MG63 (cell line): ENCODE results near the gene LRRC8C. TPM values are rescaled to one million over a fixed set of nuclear protein-coding genes. Genes with fewer than 3 reads are reported as not detected.

ENCODE experiments used
- DNase-seq: peaks from one replicate; pipeline ENCODE4 v3.0.0-alpha.2; 2020
- H3K27me3 ChIP-seq: fragments of 250-450 bp; sonication (Bioruptor Pico); 2 replicates; pipeline ENCODE4 v1.5.1; 2020; ENCODE audit warnings: mild to moderate bottlenecking, moderate library complexity
- H3K36me3 ChIP-seq: fragments of 250-450 bp; sonication (Bioruptor Pico); 2 replicates; pipeline ENCODE4 v1.5.1; 2020; ENCODE audit warnings: mild to moderate bottlenecking, moderate library complexity
- H3K4me3 ChIP-seq: fragments of 250-450 bp; sonication (Bioruptor Pico); 2 replicates; pipeline ENCODE4 v1.5.1; 2020; ENCODE audit warnings: mild to moderate bottlenecking, moderate library complexity
- H3K9me3 ChIP-seq: fragments of 250-450 bp; sonication (Bioruptor Pico); 2 replicates; pipeline ENCODE4 v1.5.1; 2020; ENCODE audit warnings: mild to moderate bottlenecking, moderate library complexity
- total RNA-seq: library from RNA; depleted of rRNA; stranded (reverse); fragments of >200 nt; shearing (Covaris generic); gene quantifications from 2 replicates; pipeline ENCODE4 v1.2.3, GENCODE V29; 2014; ENCODE audit warnings: low replicate concordance

Gene LRRC8C
- total RNA-seq, 1 experiment from 2014 or later: 0.43 TPM

DNA sequence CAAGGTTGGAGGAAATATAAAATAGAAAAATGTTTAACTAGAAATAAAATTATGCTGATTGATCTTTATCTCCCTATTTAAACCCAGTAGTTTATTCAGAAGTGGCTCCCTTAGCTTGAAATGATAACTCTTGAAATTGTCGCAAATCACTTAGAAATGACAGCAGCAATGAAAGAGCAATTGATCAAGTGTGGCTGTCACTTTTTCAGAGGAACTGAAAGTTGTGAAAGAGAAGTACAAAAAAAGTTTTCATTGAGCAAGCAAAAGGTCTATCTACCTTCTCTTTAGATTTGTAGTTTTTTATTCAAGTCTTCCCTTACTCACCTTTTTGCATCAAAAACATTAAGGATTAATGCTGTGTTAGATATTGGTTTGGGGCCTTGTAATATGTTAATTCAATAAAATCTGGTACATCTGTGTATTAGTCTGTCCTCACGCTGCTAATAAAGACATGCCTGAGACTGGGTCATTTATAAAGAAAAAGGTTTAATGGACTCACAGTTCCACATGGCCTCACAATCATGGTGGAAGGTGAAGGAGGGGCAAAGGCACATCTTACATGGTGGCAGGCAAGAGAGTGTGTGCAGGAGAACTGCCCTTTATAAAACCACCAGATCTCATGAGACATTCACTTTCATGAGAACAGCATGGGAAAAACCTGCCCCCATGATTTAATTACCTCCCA lies 48.3 kb downstream of the LRRC8C start:
- DNase-seq: no peak
- Histone ChIP-seq H3K36me3 (no peaks in the 10 kb centered on the region), H3K9me3 (no peaks in the 10 kb centered on the region), H3K4me3 (no peak overlapping the region), H3K27me3 (no peaks in the 10 kb centered on the region)

DNA sequence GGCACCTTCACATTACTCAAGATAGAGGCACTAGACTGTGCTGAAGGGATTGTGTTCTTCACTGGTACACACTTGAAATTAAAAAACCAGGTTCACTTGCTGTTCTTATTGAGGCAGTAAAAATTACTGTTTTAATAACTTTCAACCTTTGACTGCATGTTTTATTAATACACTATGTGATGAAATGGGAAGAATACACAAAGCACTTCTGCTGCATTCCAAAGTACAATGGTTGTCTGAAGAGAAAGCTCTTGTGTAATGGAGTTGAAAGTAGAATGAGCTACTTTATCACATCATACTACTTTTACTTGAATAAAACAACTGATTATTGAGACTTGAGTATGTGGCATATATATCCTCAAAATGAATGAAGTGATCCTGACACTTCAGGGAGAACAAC lies 49.7 kb downstream of the LRRC8C start:
- Histone ChIP-seq H3K27me3 (no peaks in the 10 kb centered on the region), H3K9me3 (no peaks in the 10 kb centered on the region), H3K36me3 (no peaks in the 10 kb centered on the region), H3K4me3 (no peak overlapping the region)
- no peak for DNase-seq

DNA sequence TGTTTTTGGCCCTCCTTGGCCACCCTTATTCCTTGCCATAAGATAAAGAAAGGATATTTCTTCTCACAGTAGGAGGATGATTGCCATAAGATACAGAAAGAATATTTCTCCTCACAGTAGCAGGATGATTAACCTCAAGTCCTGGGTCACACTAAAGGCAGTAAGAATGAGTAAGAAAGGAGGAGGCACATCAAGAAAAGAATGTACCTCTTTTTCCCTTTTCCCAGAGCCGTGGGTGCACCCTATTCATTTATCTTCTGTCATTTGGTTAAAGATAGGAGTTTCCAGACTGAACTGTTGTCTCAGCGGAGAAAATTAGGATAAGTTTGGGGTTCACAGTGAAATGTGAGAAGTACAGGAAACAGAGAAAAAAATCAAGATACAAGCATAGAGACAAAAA lies 52.5 kb downstream of the LRRC8C start:
- DNase-seq: no peak
- H3K36me3 ChIP-seq: no peaks in the 10 kb centered on the region
- no peaks in the 10 kb centered on the region for H3K9me3 ChIP-seq
- H3K4me3 ChIP-seq: no peak overlapping the region
- H3K27me3 ChIP-seq: no peaks in the 10 kb centered on the region

DNA sequence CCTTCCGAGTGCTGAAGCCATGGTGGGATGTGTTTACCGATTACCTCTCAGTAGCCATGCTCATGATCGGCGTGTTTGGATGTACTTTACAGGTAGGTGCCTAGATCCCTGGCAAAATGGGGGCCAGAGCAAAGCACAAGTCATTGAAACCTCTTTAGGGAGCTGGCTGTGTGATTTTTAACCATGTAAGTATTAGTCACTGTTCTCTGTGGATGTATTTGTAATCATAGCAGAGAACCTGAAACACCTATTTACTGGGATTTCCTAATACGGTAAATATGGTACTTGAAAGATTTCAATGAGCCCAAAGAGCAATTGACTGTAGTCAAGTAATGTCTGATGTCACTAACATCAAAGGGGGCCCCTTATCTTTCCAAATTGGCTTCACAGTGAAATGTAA lies 53.6 kb downstream of the LRRC8C start:
- DNase-seq: no peak
- H3K4me3 ChIP-seq: no peak overlapping the region
- no peaks in the 10 kb centered on the region for H3K9me3 ChIP-seq
- H3K27me3 ChIP-seq: no peaks in the 10 kb centered on the region
- H3K36me3 ChIP-seq: no peaks in the 10 kb centered on the region

DNA sequence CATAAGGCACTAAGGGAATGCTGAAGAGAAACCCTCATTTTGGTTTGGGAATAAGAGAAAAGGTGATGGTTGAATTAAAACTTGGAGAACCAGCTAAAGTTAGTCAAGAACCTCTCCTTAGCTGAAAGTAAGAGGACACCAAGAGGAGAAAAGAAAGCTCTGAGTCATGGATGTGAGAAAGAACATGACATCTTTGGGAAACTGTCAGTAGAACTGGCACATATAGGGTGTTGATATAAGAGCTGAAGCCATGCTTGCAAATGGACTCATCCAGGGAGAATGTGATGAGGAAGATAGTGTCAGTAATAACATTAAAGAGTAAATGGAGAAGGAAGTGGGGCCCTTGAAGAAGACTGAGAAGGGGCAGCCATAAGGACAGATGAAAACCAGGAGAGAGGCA lies 54.3 kb downstream of the LRRC8C start:
- Histone ChIP-seq H3K36me3 (no peaks in the 10 kb centered on the region), H3K27me3 (no peaks in the 10 kb centered on the region), H3K9me3 (no peaks in the 10 kb centered on the region), H3K4me3 (no peak overlapping the region)
- no peak for DNase-seq

DNA sequence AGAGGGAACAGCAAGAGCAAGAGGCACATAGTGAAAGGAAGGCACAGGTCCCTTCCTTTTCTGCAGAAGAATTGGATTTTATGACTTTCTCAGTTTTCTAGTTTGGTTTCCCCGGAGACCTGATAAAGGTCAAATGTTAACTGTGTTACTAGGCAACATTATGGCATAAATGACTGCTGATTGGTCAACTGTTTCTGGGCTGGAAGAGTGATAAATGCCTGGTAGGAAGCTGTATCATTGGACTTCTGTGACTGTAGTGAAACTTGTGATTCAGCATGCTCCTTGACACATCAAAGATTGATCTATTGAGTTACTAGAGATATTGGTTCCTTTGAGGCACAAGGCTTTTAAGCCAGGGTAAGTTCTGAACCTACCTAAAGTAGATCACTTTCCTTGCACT lies 55.7 kb downstream of the LRRC8C start:
- H3K27me3 ChIP-seq: no peaks in the 10 kb centered on the region

DNA sequence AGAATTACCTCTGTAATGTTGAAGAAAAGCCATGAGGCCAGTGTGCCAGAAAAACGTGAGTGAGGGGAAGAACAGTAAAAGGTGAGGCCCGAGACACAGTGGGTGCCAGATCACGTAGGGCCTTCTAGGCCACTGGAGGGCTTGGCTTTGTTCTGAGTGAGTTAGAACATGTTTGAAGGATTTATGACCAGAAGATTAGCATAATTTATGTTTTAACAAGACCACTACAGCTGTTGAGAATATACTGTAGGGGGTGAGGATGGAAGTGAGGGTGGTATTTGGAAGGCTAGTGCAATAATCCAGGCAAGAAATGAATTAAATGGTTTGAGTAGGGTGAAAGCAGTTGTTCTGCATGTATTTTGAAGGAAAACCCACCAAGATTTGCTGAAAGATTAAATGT lies 56.3 kb downstream of the LRRC8C start:
- Histone ChIP-seq H3K4me3 (no peak overlapping the region), H3K9me3 (no peaks in the 10 kb centered on the region), H3K27me3 (no peaks in the 10 kb centered on the region)

More for the DNA sequence above, 55.7 kb downstream of the LRRC8C start:
- DNase-seq: no peak
- Histone ChIP-seq H3K4me3 (no peak overlapping the region), H3K9me3 (no peaks in the 10 kb centered on the region), H3K36me3 (no peaks in the 10 kb centered on the region)

DNA sequence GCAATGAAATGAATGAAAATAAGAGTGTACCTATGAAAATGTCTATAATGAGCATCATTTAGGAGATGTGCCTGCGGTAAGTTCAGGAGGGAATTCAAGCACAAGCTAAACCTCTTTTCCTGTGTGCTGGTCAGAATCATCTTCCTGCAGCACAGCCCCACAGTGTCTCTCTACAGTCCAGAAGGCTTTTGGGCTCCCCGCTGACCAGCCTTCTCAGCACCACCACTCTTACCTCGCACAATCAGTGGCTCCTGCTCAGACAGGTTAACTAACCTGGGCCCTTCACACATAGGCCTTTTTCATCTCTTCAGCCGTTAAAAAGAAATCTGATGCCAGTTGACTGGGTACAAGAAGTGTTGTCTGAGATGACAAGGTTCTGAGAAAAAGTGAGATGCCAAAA lies 57.7 kb downstream of the LRRC8C start:
- H3K27me3 ChIP-seq: no peaks in the 10 kb centered on the region
- H3K9me3 ChIP-seq: no peaks in the 10 kb centered on the region
- no peak for DNase-seq
- no peak overlapping the region for H3K4me3 ChIP-seq
- H3K36me3 ChIP-seq: no peaks in the 10 kb centered on the region

More for the DNA sequence above, 56.3 kb downstream of the LRRC8C start:
- no peaks in the 10 kb centered on the region for H3K36me3 ChIP-seq
- no peak for DNase-seq

DNA sequence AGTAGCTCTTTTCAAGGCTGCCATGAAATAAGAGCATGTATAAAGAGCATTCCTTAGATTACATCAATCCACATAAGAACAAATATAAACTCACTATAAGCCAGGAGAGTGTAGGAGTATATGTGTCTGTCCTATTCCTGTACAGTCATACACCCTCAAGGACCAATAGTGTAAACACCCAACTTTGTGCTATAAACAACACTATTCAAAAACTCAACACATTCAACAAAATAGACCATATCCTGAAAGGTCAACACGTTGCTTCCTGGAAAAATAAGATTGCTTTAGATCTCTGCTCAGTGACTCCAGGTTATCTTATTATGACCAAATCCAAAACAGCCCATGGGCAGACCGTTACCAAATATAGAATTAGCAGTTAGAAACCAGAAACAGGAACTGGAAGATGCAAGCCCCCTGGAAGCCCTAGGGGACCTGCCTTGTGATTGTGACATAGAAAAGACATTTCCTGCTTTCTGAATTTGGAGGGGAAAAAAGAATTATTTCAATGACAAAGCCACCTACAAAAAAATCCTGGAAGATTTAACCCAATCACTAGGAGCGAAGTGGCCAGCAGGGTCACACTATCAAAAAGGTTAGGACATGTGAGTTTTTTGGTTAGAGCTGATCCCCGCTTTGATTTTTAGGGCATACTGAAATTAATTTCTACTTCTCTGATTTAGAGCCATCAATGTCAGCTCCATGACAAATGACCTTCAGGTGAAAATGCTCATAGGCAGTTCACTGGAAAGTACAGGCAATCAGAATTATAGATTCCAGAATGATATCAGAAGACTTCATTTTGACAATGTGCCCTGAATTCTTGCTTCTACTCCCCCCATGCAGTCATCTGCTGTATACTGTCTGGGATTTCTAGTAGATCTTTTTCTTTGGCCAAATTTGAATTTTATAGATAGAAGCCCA lies 59.9 kb downstream of the LRRC8C start:
- no peak for DNase-seq
- H3K9me3 ChIP-seq: no peaks in the 10 kb centered on the region
- H3K27me3 ChIP-seq: no peaks in the 10 kb centered on the region
- no peaks in the 10 kb centered on the region for H3K36me3 ChIP-seq
- H3K4me3 ChIP-seq: no peak overlapping the region

DNA sequence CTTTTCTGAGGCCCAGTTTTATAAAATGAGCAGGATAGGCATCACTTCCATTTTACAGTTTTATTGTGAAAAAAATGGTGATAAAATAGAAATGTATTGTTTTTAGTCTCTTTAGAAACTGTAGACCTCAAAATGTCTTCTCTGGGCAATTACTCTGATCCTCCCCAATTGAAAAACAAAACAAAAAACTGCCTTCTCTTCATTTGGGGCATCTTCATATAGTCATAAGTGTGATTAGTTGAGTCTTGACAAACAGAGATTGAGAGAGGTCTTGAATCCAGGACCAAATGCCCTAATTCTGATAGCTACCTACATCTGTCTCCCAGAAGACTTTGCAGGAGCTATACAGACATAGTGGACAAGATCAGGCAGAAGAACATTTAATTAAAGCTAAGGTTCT lies 62.9 kb downstream of the LRRC8C start:
- H3K9me3 ChIP-seq: no peaks in the 10 kb centered on the region
- H3K27me3 ChIP-seq: no peaks in the 10 kb centered on the region
- H3K36me3 ChIP-seq: no peaks in the 10 kb centered on the region
- H3K4me3 ChIP-seq: no peak overlapping the region
- no peak for DNase-seq

DNA sequence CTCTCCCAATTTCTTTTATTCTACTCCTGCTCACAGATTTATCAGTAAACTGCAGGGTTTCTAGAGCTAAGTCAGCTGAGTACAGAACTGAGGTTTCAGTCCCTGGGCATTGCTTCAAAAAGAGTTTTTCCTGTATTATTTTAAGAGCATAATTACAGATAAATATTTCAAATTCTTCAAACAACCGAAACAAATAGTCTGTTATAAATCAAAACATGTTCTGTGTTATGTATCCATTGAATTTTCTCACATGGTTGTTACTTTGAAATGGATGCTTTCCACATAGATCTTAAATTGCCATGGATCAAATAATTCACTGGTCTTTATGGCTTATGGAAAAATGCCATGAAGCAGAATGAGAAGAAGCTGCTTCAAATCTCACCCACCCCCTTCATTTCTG lies 64.5 kb downstream of the LRRC8C start:
- no peak overlapping the region for H3K4me3 ChIP-seq
- H3K36me3 ChIP-seq: no peaks in the 10 kb centered on the region
- no peaks in the 10 kb centered on the region for H3K27me3 ChIP-seq
- DNase-seq: no peak
- no peaks in the 10 kb centered on the region for H3K9me3 ChIP-seq

DNA sequence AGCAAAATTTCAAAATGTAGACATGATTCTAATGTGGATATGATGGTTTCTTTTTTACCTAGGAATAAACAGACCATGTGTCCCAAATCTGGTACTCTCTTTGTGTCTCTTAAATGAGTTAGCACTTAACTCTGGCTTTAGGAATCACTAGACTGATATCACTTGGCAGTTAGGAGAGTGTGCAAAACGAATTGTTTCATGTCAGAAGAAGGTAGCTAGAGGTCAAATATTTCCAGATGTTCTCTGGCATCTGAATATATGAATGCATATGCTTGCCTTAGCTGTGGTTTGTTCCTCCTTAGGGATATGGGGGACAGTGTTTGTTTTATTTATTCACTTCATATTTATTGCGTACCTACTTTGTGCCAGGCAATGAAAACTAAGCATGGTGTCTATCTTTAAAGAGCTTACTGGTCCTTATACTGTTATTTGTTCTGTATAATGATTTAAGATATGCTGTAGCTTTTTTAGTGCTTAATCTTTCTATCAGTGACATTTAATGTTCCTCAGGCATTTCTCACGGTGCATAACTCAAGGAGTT lies 65.2 kb downstream of the LRRC8C start:
- H3K4me3 ChIP-seq: no peak overlapping the region
- no peaks in the 10 kb centered on the region for H3K9me3 ChIP-seq
- no peaks in the 10 kb centered on the region for H3K36me3 ChIP-seq
- DNase-seq: no peak
- H3K27me3 ChIP-seq: no peaks in the 10 kb centered on the region

DNA sequence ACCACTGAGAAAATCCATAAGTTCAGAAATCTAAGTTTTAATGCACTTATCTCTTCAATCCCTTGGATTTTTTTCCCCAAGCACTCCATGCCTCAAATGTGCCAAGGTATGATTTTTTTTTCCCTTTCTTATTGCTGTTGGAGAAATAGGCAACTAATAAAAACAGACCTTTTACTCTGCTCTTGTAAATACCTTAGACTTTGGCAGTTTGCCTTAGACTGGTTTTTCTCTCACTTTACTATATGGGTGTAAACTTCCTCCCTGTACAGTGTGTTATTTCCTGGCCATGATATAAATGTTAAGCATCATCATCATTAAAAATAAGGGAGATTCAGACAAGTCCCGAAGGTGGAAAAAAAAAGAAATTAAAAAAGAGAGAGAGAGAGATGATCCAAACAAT lies 65.7 kb downstream of the LRRC8C start:
- H3K36me3 ChIP-seq: no peaks in the 10 kb centered on the region
- H3K9me3 ChIP-seq: no peaks in the 10 kb centered on the region
- DNase-seq: no peak
- no peak overlapping the region for H3K4me3 ChIP-seq
- H3K27me3 ChIP-seq: no peaks in the 10 kb centered on the region

DNA sequence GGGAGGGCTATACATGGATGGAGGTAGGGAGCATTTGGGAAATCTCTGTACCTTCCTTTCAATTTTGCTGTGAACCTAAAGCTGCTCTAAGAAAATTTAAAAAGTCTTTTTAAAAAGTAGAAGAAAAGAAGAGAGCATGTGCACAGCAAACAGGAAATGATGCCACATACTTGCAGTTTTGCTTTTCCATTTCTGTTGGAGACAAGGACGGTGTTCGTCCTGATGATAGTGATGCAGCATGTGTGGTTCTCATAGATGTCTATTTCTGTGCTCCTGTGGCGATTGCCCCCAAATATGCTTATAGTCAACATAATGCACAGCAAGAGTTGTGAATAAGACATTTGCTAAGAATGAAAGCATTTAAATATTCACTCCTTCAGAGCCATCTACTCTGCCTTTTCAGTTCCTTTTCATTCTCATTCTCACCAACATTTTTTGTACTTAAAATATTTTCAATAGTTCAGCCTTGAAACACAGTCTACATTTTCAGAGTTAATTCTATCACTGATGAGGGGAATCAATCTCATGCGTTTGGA lies 66.6 kb downstream of the LRRC8C start:
- H3K4me3 ChIP-seq: no peak overlapping the region
- no peaks in the 10 kb centered on the region for H3K36me3 ChIP-seq
- no peak for DNase-seq
- H3K27me3 ChIP-seq: no peaks in the 10 kb centered on the region
- no peaks in the 10 kb centered on the region for H3K9me3 ChIP-seq

DNA sequence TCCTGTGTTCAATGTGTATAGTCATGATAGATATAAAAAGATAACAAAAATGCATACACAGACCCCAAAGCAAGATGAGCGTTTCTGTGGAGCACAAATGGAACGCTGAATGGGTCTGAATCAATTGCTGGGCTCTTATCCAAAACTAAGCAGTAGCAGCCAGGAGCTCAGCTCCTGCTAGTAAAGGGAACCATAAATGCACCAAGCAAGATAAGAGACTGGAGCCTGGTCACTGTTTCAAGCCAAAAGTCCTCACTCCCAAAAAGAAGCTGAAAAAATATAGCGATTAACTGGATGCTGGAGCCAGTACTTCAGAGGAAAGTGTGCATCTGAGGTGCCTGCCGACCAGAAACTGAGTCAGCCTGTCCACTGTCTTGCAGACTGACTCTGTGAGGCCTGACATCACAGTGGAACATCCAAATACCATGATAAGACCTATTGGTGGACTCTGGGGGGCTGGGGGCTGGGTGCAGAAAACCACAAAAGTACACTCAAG lies 68.9 kb downstream of the LRRC8C start:
- no peaks in the 10 kb centered on the region for H3K27me3 ChIP-seq
- no peak for DNase-seq
- no peak overlapping the region for H3K4me3 ChIP-seq
- H3K9me3 ChIP-seq: no peaks in the 10 kb centered on the region
- no peaks in the 10 kb centered on the region for H3K36me3 ChIP-seq

DNA sequence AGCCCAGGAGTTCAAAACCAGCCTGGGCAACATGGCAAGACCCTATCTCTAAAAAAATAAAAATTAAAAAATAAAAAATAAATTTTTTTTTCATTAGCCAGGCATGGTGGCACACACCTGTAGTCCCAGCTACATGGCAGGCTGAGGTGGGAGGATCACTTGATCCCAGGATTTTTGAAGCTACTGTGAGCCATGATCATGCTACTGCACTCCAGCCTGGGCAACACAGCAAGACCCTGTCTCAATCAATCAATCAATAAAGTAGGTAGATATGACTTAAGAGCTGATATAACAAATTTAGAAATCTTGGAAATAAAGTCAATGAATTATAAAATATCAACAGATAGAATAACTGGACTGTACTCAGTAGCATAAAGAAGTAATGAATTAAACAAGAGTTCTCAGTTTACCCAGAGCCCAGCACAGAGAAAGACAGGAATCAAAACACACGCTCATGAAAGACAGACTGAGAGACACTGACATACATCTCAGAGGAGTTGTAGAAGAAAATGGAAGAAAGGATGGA lies 69.7 kb downstream of the LRRC8C start:
- Histone ChIP-seq H3K27me3 (no peaks in the 10 kb centered on the region), H3K9me3 (no peaks in the 10 kb centered on the region), H3K4me3 (no peak overlapping the region), H3K36me3 (no peaks in the 10 kb centered on the region)
- DNase-seq: no peak

DNA sequence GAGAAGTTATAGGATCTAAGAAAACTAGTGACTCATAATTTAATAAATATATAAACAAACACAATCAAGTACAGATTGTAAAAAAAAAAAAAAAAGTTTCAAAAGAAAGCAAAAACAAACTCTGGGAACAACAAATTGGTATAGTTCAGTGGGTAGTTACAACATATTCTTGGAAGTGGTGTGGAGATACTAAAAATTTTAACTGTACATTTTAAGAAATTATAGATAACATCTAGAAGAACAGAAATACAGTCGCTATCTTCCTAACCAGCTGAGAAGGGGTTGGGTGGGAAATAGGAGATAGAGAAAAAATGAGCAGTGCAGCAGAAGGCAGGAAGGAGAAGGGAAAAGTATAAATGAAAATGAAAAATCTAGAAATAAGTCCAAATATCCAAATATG lies 70.5 kb downstream of the LRRC8C start:
- no peaks in the 10 kb centered on the region for H3K36me3 ChIP-seq
- H3K9me3 ChIP-seq: no peaks in the 10 kb centered on the region
- no peak for DNase-seq
- H3K27me3 ChIP-seq: no peaks in the 10 kb centered on the region
- no peak overlapping the region for H3K4me3 ChIP-seq
